Natural killer cell (primary cell): Measurements from ENCODE around the gene TOP2B. TPM values are rescaled to one million over a fixed set of nuclear protein-coding genes. Genes with fewer than 3 reads are reported as not detected.

Experiments used
- ATAC-seq, 3 donors: fragments of 150-1000 bp in 2 of 3; fragments of 200-7000 bp in 1 of 3; cut with Tn5 transposase; 1 replicate in 1 of 3; 2 replicates in 2 of 3; pipeline ENCODE4 v1.10.0; 2021; ENCODE audit warnings: mild to moderate bottlenecking in 2 of 3, moderate library complexity in 2 of 3
- DNase-seq, 2 donors: peaks; one replicate each; pipeline versions ENCODE4 v3.0.0 to v3.0.0-alpha.2; 2013 to 2021; ENCODE audit warnings: mixed read lengths in 1 of 2
- H3K27ac ChIP-seq: one replicate; pipeline ENCODE4 v1.5.1; 2013; ENCODE audit warnings: mild to moderate bottlenecking, low read length
- H3K27me3 ChIP-seq: one replicate; pipeline ENCODE4 v1.6.1; 2013; ENCODE audit warnings: low read length; ENCODE audit not compliant: control insufficient read depth, insufficient read depth
- H3K36me3 ChIP-seq: one replicate; pipeline ENCODE4 v1.6.1; 2013; ENCODE audit warnings: low read length; ENCODE audit not compliant: control insufficient read depth, insufficient read depth
- H3K4me1 ChIP-seq: one replicate; pipeline ENCODE4 v1.6.1; 2013; ENCODE audit warnings: low read length; ENCODE audit not compliant: control insufficient read depth, insufficient read depth
- H3K4me3 ChIP-seq: one replicate; pipeline ENCODE4 v1.5.1; 2013; ENCODE audit warnings: low read length
- H3K9me3 ChIP-seq: one replicate; pipeline ENCODE4 v1.6.1; 2013; ENCODE audit warnings: low read length; ENCODE audit not compliant: control insufficient read depth, insufficient read depth
- H3K27ac Mint-ChIP-seq, 2 donors: one replicate each; pipeline ENCODE4 v1.8.0; 2022; ENCODE audit warnings: mild to moderate bottlenecking in 2 of 2, mixed read lengths in 2 of 2, moderate library complexity in 1 of 2
- H3K27me3 Mint-ChIP-seq, 2 donors: one replicate each; pipeline ENCODE4 v1.8.0; 2022; ENCODE audit warnings: low read depth in 2 of 2, mixed read lengths in 2 of 2
- H3K36me3 Mint-ChIP-seq: one replicate; pipeline ENCODE4 v1.8.0; 2022; ENCODE audit warnings: mixed read lengths
- H3K4me1 Mint-ChIP-seq, 2 donors: one replicate each; pipeline ENCODE4 v1.8.0; 2022; ENCODE audit warnings: mixed read lengths in 2 of 2
- H3K4me3 Mint-ChIP-seq: one replicate; pipeline ENCODE4 v1.8.0; 2022; ENCODE audit warnings: mild to moderate bottlenecking, moderate library complexity, mixed read lengths
- H3K9me3 Mint-ChIP-seq, 2 donors: one replicate each; pipeline ENCODE4 v1.8.0; 2022; ENCODE audit warnings: mixed read lengths in 2 of 2
- CTCF ChIP-seq: fragments of 200-600 bp; IDR thresholded peaks from one replicate; pipeline ENCODE4 v1.8.0; 2022; ENCODE audit warnings: antibody characterized with exemption
- WGBS: methylation state at CpG from one replicate; pipeline ENCODE4 v1.1.7; 2013; ENCODE audit warnings: missing lambda C conversion rate; ENCODE audit not compliant: insufficient coverage; 5-methylcytosine and 5-hydroxymethylcytosine counted together
- intact Hi-C: fragments of 100-400 bp; cut with micrococcal nuclease; formaldehyde crosslinking; loops from one replicate; pipeline ENCODE4 v1.14.2; 2022
- total RNA-seq, 4 donors: library from RNA; stranded (reverse); fragments of 120-200 nt in 1 of 4; gene quantifications; one replicate each; pipeline versions ENCODE4 v1.2.3 to v1.2.4, GENCODE V29; 2013 to 2022

TOP2B gene
- total RNA-seq, 3 donors from 2014 or later (not counting 1 experiment from before 2014, with no cell fraction given), result 126 to 180 (median 152) TPM

- no peak for DNase-seq
- intact Hi-C loops, result no loop called here
- no peak for ATAC-seq
- Histone ChIP-seq H3K27me3 (no peaks in the 10 kb centered on the region), H3K36me3 (no peaks in the 10 kb centered on the region), H3K9me3 (no peaks in the 10 kb centered on the region), H3K4me1 (no peaks in the 10 kb centered on the region), H3K27ac (no peak overlapping the region), H3K4me3 (no peak overlapping the region)
- no peaks in the 10 kb centered on the region for H3K4me1 Mint-ChIP-seq
- H3K4me3 Mint-ChIP-seq, result no peak overlapping the region
- WGBS, result 79% methylated on average over 5 of the region's 5 CpGs
- no peak overlapping the region for H3K27ac Mint-ChIP-seq
- H3K36me3 Mint-ChIP-seq, result no peaks in the 10 kb centered on the region
- no peak for TF ChIP-seq CTCF
- no peaks in the 10 kb centered on the region for H3K9me3 Mint-ChIP-seq
- peaks cover 0 to 3% of the 10 kb centered on the region in 2 donors for H3K27me3 Mint-ChIP-seq
These were observed 98.3 kb downstream of the TOP2B start for GRCh38 chr3:25566358-25566920.

GRCh38 chr3:25565807-25566206 is 98.9 kb downstream of the TOP2B start:
- H3K4me3 Mint-ChIP-seq, result no peak overlapping the region
- Histone ChIP-seq H3K9me3 (no peaks in the 10 kb centered on the region), H3K4me1 (no peaks in the 10 kb centered on the region), H3K27me3 (no peaks in the 10 kb centered on the region), H3K36me3 (no peaks in the 10 kb centered on the region), H3K4me3 (no peak overlapping the region), H3K27ac (no peak overlapping the region)
- 80% methylated on average over 7 of the region's 7 CpGs for WGBS
- intact Hi-C loops, result no loop called here
- H3K9me3 Mint-ChIP-seq, result no peaks in the 10 kb centered on the region
- ATAC-seq (no peak), DNase-seq (no peak)
- no peak for TF ChIP-seq CTCF
- H3K27me3 Mint-ChIP-seq, result peaks cover 0 to 5% of the 10 kb centered on the region in 2 donors
- H3K36me3 Mint-ChIP-seq, result no peaks in the 10 kb centered on the region
- H3K4me1 Mint-ChIP-seq, result no peaks in the 10 kb centered on the region
- H3K27ac Mint-ChIP-seq, result no peak overlapping the region

GRCh38 chr3:25564075-25564474 is 100.6 kb downstream of the TOP2B start:
- H3K4me3 ChIP-seq, result no peak overlapping the region
- H3K36me3 ChIP-seq, result no peaks in the 10 kb centered on the region
- intact Hi-C loops, result no loop called here
- H3K27me3 ChIP-seq, result peaks cover 2% of the 10 kb centered on the region
- Mint-ChIP-seq H3K36me3 (no peaks in the 10 kb centered on the region), H3K27me3 (peaks cover 0 to 5% of the 10 kb centered on the region in 2 donors), H3K9me3 (no peaks in the 10 kb centered on the region), H3K27ac (no peak overlapping the region), H3K4me3 (no peak overlapping the region), H3K4me1 (no peaks in the 10 kb centered on the region)
- H3K9me3 ChIP-seq, result no peaks in the 10 kb centered on the region
- no peaks in the 10 kb centered on the region for H3K4me1 ChIP-seq
- WGBS, result 92% methylated on average over 2 of the region's 4 CpGs
- DNase-seq (no peak), ATAC-seq (no peak)
- no peak for TF ChIP-seq CTCF
- no peak overlapping the region for H3K27ac ChIP-seq

GRCh38 chr3:25563601-25564000 is 101.1 kb downstream of the TOP2B start:
- Mint-ChIP-seq H3K27me3 (peaks cover 0 to 5% of the 10 kb centered on the region in 2 donors), H3K4me3 (no peak overlapping the region), H3K36me3 (no peaks in the 10 kb centered on the region), H3K27ac (no peak overlapping the region), H3K9me3 (no peaks in the 10 kb centered on the region), H3K4me1 (no peaks in the 10 kb centered on the region)
- TF ChIP-seq CTCF, result no peak
- H3K36me3 ChIP-seq, result no peaks in the 10 kb centered on the region
- WGBS, result no CpG with 5 or more reads among the region's 1 CpG
- no peak overlapping the region for H3K4me3 ChIP-seq
- no peaks in the 10 kb centered on the region for H3K9me3 ChIP-seq
- DNase-seq (no peak), ATAC-seq (no peak)
- H3K27ac ChIP-seq, result no peak overlapping the region
- peaks cover 5% of the 10 kb centered on the region for H3K27me3 ChIP-seq
- intact Hi-C loops, result no loop called here
- H3K4me1 ChIP-seq, result no peaks in the 10 kb centered on the region
